Caco-2 (cell line): ENCODE data around the gene TULP3. TPM values are rescaled to one million over a fixed set of nuclear protein-coding genes. Genes with fewer than 3 reads are reported as not detected.

Experiments
- BruUV-seq: library from RNA; stranded (reverse); fragments of 400-500 nt; replicated peaks from 2 replicates; lab custom pipeline; 2021; lab: Mats Ljungman, UMichigan
- CTCF ChIA-PET: fragments of 300-600 bp; sonication (Branson Sonifier 250); formaldehyde crosslinking; loops from one replicate; lab custom pipeline; 2022; ENCODE audit warnings: antibody characterized with exemption; lab: Charles Lee
- POLR2A ChIA-PET: fragments of 300-600 bp; sonication (Branson Sonifier 250); formaldehyde crosslinking; loops from one replicate; lab custom pipeline; 2022; ENCODE audit warnings: antibody characterized with exemption; lab: Charles Lee
- DNase-seq, 2 experiments: peaks; one replicate each; pipeline versions ENCODE4 v3.0.0 to v3.0.0-alpha.2; 2020 to 2022
- H3K27me3 ChIP-seq: replicated peaks from 2 replicates; pipeline ENCODE4 v1.6.0; 2011; ENCODE audit warnings: low read length; ENCODE audit not compliant: control insufficient read depth, insufficient read depth
- H3K36me3 ChIP-seq: 2 replicates; pipeline ENCODE4 v1.5.1; 2011; ENCODE audit warnings: low read length; ENCODE audit not compliant: control insufficient read depth, insufficient read depth
- H3K4me1 ChIP-seq: fragments of 250-450 bp; sonication (Bioruptor Pico); 2 replicates; pipeline ENCODE4 v1.5.1; 2020; ENCODE audit warnings: mild to moderate bottlenecking
- H3K4me3 ChIP-seq: 2 replicates; pipeline ENCODE4 v1.5.1; 2011; ENCODE audit warnings: low read depth, mild to moderate bottlenecking, control low read depth, low read length
- H3K9me3 ChIP-seq: fragments of 250-450 bp; sonication (Bioruptor Pico); 2 replicates; pipeline ENCODE4 v1.5.1; 2020; ENCODE audit warnings: mild to moderate bottlenecking, moderate library complexity
- H3K27ac Mint-ChIP-seq: one replicate; pipeline ENCODE4 v1.8.0; 2022; ENCODE audit warnings: mixed read lengths; ENCODE audit not compliant: unreplicated experiment
- H3K27me3 Mint-ChIP-seq: one replicate; pipeline ENCODE4 v1.8.0; 2022; ENCODE audit warnings: mixed read lengths; ENCODE audit not compliant: insufficient read depth, unreplicated experiment
- H3K36me3 Mint-ChIP-seq: one replicate; pipeline ENCODE4 v1.8.0; 2022; ENCODE audit warnings: mild to moderate bottlenecking, mixed read lengths; ENCODE audit not compliant: insufficient read depth, unreplicated experiment
- H3K4me1 Mint-ChIP-seq: one replicate; pipeline ENCODE4 v1.8.0; 2022; ENCODE audit warnings: low read depth, mixed read lengths; ENCODE audit not compliant: unreplicated experiment
- H3K4me3 Mint-ChIP-seq: one replicate; pipeline ENCODE4 v1.8.0; 2022; ENCODE audit warnings: mild to moderate bottlenecking, moderate library complexity, mixed read lengths; ENCODE audit not compliant: unreplicated experiment
- H3K9me3 Mint-ChIP-seq: one replicate; pipeline ENCODE4 v1.8.0; 2022; ENCODE audit warnings: mixed read lengths; ENCODE audit not compliant: unreplicated experiment
- intact Hi-C: fragments of 100-400 bp; cut with micrococcal nuclease; formaldehyde crosslinking; loops from one replicate; pipeline ENCODE4 v1.10.0; 2022; ENCODE audit not compliant: unreplicated experiment
- total RNA-seq: library from RNA; stranded (reverse); gene quantifications from 2 replicates; pipeline ENCODE4 v1.2.3, GENCODE V29; 2022
- TF ChIP-seq, protein P1 (sequence below), 2 experiments: fragments of 200-600 bp in 1 of 2; IDR thresholded peaks; 1 replicate in 1 of 2; 2 replicates in 1 of 2; pipeline versions ENCODE4 v1.5.1 to v1.8.0; 2011 to 2022; ENCODE audit warnings: antibody characterized with exemption in 1 of 2, control low read depth in 1 of 2, inconsistent platforms in 1 of 2, low read depth in 1 of 2, low read length in 1 of 2, mild to moderate bottlenecking in 1 of 2, moderate library complexity in 1 of 2; ENCODE audit not compliant: insufficient read depth in 1 of 2, severe bottlenecking in 1 of 2, unreplicated experiment in 1 of 2

Gene TULP3
- total RNA-seq, 1 experiment from 2014 or later: 31.0 TPM

DNA sequence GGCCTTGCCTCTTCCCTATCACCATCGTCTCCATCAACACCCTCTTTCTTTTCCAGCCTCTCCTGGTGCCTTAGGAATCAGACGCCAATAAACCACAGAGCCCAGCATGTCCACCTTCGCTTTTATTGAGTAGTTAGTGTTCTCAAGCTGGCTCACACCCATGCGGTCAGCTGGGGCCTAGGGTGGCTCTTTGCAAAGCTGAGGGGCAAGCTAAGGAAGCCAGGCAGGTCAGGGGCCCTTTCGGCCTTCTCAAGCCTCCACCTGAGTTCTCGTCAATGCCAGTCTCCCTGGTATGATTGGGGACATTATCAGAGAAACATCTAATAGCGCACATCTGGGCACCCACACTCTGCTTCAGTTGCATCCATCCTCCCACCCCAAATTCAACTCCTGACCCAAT lies 33.1 kb upstream of the TULP3 start:
- no peak for DNase-seq
- Histone ChIP-seq H3K36me3 (no peaks in the 10 kb centered on the region; the same call in 1 of the 2 replicates), H3K9me3 (no peaks in the 10 kb centered on the region), H3K4me3 (no peak overlapping the region), H3K4me1 (peaks cover 10% of the 10 kb centered on the region), H3K27me3 (no peaks in the 10 kb centered on the region)
- no peaks in the 10 kb centered on the region for H3K27me3 Mint-ChIP-seq
- peaks cover 73% of the 10 kb centered on the region for H3K36me3 Mint-ChIP-seq
- peak overlapping the region; percentile 58 for H3K27ac Mint-ChIP-seq
- H3K4me1 Mint-ChIP-seq: peaks cover 22% of the 10 kb centered on the region
- H3K9me3 Mint-ChIP-seq: no peaks in the 10 kb centered on the region
- TF ChIP-seq, protein P1, sequence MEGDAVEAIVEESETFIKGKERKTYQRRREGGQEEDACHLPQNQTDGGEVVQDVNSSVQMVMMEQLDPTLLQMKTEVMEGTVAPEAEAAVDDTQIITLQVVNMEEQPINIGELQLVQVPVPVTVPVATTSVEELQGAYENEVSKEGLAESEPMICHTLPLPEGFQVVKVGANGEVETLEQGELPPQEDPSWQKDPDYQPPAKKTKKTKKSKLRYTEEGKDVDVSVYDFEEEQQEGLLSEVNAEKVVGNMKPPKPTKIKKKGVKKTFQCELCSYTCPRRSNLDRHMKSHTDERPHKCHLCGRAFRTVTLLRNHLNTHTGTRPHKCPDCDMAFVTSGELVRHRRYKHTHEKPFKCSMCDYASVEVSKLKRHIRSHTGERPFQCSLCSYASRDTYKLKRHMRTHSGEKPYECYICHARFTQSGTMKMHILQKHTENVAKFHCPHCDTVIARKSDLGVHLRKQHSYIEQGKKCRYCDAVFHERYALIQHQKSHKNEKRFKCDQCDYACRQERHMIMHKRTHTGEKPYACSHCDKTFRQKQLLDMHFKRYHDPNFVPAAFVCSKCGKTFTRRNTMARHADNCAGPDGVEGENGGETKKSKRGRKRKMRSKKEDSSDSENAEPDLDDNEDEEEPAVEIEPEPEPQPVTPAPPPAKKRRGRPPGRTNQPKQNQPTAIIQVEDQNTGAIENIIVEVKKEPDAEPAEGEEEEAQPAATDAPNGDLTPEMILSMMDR (IDR thresholded peaks at IDR 0.05; ENCODE audit: insufficient read depth in 1 of 2, low read depth in 1 of 2, low read length in 1 of 2, severe bottlenecking in 1 of 2, unreplicated experiment in 1 of 2): no peak
- ChIA-PET CTCF (interaction anchor here (0.6 to 1.1 kb wide), 2 partner anchors 87 to 180 kb away, joined by 3 to 5 read pairs; no protein-coding TSS in a partner anchor), POLR2A (interaction anchor here (0.5 to 1.1 kb wide), 5 partner anchors 8 to 63 kb away, joined by 3 to 8 read pairs (median 6); partner anchors contain the start of genes FKBP4, FOXM1, RHNO1 and TULP3)
- no peak overlapping the region for H3K4me3 Mint-ChIP-seq
- no TSS peak for BruUV-seq
- intact Hi-C loops: no loop called here

DNA sequence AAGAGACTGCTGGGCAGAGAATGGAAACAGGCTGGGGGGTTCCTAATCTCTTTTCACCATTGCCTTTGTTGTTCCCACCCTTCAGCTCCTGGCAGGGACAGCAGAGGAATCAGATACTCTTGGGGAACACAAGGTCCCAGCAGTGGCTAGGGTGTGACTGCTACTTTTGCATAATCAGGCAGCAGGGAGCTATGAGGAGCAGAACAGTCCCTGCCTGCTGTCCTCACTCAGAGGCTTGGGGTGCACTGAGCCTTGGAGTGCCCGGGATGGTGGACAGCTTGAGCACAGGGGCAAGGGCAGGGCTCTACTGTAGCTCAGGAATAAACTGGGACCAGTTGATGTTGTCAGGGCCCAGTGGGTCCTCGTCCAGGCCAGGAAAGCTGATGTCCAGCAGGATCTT lies 32.4 kb upstream of the TULP3 start:
- H3K36me3 Mint-ChIP-seq: peaks cover 79% of the 10 kb centered on the region
- Histone ChIP-seq H3K4me1 (peaks cover 10% of the 10 kb centered on the region), H3K27me3 (no peaks in the 10 kb centered on the region), H3K4me3 (no peak overlapping the region), H3K36me3 (no peaks in the 10 kb centered on the region; the same call in 1 of the 2 replicates), H3K9me3 (no peaks in the 10 kb centered on the region)
- peak overlapping the region; percentile 58 for H3K27ac Mint-ChIP-seq
- H3K4me3 Mint-ChIP-seq: no peak overlapping the region
- intact Hi-C loops: no loop called here
- ChIA-PET CTCF (no interaction called here), POLR2A (interaction anchor here (0.8 kb wide), 1 partner anchor 9 kb away, joined by 3 read pairs; no protein-coding TSS in a partner anchor)
- BruUV-seq: no TSS peak
- peaks cover 22% of the 10 kb centered on the region for H3K4me1 Mint-ChIP-seq
- no peaks in the 10 kb centered on the region for H3K27me3 Mint-ChIP-seq
- H3K9me3 Mint-ChIP-seq: no peaks in the 10 kb centered on the region
- TF ChIP-seq, protein P1 (IDR thresholded peaks at IDR 0.05; ENCODE audit: insufficient read depth in 1 of 2, low read depth in 1 of 2, low read length in 1 of 2, severe bottlenecking in 1 of 2, unreplicated experiment in 1 of 2): no peak
- DNase-seq: no peak

DNA sequence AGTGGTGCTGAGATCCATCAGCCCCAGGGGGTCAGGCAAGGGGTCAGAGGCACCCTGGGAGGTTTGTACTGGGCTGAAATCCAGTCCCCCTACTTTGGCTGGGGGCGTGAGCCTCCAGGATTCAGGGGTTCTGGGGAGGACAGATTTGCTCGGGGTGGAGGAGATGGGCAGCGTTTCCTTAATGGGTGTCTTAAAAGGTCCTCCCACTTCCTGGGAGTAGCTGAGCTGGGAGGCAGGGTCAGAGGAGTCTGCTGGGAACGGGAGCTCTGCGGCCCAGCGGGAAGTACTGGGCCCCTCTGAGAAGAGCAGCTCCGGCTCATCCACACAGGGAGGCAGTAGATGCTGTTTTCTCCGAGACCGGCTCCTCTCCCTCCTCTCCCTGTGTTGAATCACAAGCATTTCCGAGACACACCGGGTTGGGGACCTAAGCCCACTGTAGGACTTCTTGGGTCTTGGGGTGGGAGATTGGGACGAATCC lies 31.7 kb upstream of the TULP3 start:
- H3K9me3 ChIP-seq: no peaks in the 10 kb centered on the region
- no peaks in the 10 kb centered on the region for H3K27me3 ChIP-seq
- Mint-ChIP-seq H3K4me3 (no peak overlapping the region), H3K9me3 (no peaks in the 10 kb centered on the region), H3K27ac (peak overlapping the region; percentile 58), H3K27me3 (no peaks in the 10 kb centered on the region), H3K36me3 (peaks cover 86% of the 10 kb centered on the region), H3K4me1 (peaks cover 22% of the 10 kb centered on the region)
- H3K36me3 ChIP-seq: peaks cover under 1% of the 10 kb centered on the region; the same call in 1 of the 2 replicates
- H3K4me1 ChIP-seq: peaks cover 10% of the 10 kb centered on the region
- no peak for DNase-seq
- intact Hi-C loops: no loop called here
- no peak overlapping the region for H3K4me3 ChIP-seq
- TF ChIP-seq, protein P1 (IDR thresholded peaks at IDR 0.05; ENCODE audit: insufficient read depth in 1 of 2, low read depth in 1 of 2, low read length in 1 of 2, severe bottlenecking in 1 of 2, unreplicated experiment in 1 of 2): no peak
- CTCF ChIA-PET: interaction anchor here (2.5 kb wide), 1 partner anchor 13 kb away, joined by 6 read pairs; no protein-coding TSS in a partner anchor
- POLR2A ChIA-PET: no interaction called here
- BruUV-seq: no TSS peak
